GM18526 (cell line): ENCODE data around the gene HTT.

Source experiments
- POLR2A ChIP-seq: IDR thresholded peaks from 3 replicates; pipeline ENCODE4 v1.6.1; 2011; ENCODE audit not compliant: insufficient read length; ENCODE audit errors: extremely low read depth

The HTT gene

DNA sequence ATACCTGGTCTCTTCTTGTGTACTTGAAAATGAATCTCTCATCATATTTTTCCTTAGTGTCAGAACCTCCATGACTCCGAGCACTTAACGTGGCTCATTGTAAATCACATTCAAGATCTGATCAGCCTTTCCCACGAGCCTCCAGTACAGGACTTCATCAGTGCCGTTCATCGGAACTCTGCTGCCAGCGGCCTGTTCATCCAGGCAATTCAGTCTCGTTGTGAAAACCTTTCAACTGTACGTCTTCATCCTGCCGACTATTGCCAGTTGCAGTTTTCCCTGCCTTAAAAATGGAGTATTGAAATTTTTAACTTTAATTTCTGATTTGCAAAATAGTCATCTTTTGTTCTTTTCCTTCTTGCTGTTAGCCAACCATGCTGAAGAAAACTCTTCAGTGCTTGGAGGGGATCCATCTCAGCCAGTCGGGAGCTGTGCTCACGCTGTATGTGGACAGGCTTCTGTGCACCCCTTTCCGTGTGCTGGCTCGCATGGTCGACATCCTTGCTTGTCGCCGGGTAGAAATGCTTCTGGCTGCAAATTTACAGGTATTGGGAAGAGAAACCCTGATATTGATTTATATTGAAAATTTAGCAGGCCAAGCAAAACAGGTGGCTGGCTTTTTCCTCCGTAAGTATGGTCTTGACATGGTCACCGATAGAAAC is 132.1 kb downstream of the HTT start:
- no peak for TF ChIP-seq POLR2A

DNA sequence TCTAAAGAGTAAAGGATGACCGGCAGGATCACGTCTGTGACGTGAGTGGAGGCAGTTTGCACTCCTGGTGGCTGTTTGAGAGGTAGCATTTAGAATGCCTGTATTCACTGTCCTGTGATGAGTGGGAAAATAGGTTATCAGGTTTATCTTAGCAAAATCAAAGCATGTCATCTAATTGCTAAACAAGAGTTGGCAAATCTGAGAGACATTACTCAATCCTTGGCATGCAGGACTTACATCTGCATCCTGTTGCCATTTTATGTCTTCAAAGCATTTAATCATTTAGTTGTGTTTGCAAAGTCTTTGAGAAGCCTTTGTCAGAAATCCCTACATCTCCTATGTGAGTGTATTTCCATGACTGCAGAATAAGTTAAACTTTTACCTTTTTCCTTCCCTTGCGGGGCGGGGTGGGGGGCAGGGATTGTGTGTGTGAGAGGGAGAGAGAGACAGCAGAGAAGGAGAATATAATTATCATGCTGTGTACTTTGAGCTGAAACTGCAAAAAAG is 133.1 kb downstream of the HTT start:
- TF ChIP-seq POLR2A: no peak

DNA sequence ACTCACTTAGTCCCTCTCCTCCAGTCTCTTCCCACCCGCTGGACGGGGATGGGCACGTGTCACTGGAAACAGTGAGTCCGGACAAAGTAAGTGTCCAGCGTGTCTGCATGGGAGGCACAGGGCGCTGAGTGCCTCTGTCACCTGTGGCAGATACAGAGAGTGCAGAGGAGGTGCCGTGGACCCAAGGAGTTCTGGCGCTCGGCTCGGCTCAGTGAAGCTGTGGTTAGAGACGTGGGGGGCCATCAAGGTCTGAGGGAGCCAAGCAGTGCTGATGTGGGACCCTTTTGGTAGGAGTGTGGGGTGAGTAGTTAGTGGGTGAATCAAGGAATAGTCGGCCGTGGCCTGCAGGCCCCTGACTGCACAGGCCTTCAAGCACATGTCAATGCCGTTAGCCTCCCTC is 134.3 kb downstream of the HTT start:
- TF ChIP-seq POLR2A: no peak

DNA sequence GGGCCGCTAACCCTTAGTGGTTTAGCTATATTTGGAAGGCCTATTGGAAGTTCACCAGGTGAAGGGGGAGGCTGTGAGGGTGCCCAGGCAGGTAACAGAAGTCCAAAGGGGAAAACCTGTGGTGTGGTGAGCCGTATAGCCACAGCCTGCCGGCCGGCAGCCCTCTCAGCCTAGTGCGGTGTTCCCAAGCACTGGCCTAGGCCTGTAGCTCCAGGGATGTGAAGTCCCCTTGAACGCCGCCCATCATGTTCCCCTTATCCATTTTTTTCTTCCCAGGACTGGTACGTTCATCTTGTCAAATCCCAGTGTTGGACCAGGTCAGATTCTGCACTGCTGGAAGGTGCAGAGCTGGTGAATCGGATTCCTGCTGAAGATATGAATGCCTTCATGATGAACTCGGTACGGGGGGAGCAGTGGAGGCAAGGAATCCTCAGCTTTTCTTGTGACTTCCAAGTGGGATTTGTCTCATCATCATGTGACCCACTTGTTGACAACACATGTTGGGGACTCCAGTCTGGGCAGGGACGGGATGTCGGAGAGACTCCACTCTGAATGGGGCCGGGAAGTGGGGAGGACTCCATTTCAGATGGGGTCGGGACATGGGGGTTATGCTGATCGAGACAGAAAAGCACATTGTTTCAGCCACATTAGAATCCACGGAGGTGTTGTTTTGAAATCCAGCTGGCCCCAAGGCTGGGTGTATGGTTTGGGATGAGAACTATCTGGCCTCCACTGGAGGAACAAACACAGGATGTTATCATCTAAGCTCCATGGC is 135.3 kb downstream of the HTT start:
- no peak for TF ChIP-seq POLR2A

DNA sequence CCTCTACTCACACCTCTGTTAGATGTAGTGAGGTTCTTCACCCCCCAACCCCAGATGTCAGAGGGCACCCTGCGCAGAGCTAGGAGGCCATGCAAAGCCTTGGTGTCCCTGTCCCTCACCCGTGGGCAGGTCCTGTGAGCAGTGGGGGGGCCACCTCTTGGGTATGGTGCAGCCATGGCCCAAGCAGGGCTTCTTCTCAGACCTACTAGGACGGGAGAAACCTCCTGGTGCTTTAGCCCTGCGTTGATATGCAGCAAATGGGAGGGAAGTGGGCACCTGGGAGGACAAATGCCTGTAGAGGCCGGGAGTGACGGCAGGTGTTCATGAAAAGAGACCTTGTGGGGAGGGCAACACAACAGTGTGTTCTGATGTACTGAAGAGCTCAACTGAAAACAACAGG is 136.0 kb downstream of the HTT start:
- TF ChIP-seq POLR2A: no peak

DNA sequence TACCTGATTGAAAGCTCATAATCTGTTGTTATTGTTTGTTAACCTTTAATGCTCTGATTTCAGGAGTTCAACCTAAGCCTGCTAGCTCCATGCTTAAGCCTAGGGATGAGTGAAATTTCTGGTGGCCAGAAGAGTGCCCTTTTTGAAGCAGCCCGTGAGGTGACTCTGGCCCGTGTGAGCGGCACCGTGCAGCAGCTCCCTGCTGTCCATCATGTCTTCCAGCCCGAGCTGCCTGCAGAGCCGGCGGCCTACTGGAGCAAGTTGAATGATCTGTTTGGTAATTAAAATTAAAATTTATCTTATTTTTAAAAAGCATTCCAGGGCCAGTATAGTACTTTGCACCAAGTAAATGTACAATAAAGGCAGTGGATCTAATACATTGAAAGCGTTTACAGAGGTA is 137.4 kb downstream of the HTT start:
- no peak for TF ChIP-seq POLR2A

DNA sequence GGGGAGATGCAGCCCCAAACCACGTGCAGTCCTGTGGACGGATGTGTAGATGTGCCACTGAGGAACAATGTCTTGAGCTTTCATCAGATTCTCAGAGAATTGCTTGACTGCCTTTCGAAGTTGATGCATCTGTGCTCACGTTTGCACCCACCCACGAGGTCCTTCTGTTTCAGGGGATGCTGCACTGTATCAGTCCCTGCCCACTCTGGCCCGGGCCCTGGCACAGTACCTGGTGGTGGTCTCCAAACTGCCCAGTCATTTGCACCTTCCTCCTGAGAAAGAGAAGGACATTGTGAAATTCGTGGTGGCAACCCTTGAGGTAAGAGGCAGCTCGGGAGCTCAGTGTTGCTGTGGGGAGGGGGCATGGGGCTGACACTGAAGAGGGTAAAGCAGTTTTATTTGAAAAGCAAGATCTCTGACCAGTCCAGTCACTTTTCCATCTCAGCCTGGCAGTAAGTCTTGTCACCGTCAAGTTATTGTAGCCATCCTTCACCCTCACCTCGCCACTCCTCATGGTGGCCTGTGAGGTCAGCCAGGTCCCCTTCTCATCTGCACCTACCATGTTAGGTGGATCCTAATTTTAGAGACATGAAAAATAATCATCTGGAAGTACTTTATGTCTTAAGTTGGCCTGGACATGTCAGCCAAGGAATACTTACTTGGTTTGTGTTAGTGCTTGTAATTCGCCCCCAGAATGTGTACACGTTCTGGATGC is 138.1 kb downstream of the HTT start:
- no peak for TF ChIP-seq POLR2A

DNA sequence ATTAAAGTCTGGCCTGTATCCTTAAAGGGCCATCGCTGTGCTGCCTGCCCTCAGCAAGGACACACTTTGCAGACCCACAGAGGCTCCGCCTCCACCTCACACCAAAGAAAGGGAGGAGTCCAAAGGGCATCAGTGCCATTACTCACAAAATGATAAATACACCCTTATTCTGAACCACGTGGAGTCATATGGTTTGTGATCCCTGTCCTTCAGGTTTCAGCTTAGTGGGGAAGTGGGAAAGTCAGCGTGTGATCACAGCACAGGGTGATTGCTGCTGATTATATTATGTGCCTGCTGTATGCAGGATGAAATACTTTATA is 138.6 kb downstream of the HTT start:
- no peak for TF ChIP-seq POLR2A

DNA sequence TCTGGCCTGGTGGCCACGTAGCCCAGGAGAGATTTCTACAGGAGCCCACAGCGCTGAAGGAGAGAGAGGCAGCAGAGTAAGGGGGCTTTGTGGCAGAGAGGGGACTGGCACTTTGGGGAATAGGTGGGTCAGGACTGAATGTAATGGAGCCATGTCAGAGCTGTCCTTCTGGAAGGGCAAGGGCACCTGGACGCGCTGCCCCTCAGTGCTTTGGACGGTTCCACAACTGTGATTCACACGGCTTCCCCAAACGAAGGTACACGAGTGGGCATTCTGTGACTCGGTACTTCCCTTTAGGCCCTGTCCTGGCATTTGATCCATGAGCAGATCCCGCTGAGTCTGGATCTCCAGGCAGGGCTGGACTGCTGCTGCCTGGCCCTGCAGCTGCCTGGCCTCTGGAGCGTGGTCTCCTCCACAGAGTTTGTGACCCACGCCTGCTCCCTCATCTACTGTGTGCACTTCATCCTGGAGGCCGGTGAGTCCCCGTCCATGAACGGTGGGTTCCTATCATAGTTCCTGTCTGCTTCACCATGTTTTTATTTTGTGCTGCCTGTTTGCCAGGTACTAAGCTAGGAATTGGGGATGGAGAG is 139.3 kb downstream of the HTT start:
- no peak for TF ChIP-seq POLR2A

DNA sequence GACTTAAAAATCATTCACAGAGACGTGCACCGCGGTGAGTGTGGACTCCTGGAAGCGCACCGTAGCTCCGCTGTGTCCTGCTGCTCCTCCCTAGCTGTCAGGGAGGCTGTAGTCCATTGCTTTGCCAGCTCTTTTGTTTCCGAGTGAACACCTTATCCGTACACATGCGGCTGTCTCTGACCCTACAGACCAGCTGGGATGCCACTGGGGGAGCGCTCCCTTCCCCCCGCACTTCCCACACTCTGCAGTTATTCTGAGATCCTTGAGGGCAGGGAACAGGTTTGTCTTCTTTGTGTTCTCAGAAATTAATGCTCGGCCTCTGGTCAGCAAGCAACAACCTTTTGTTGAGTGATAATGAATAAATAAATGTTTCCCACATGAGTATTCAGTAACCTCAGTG is 140.8 kb downstream of the HTT start:
- no peak for TF ChIP-seq POLR2A

DNA sequence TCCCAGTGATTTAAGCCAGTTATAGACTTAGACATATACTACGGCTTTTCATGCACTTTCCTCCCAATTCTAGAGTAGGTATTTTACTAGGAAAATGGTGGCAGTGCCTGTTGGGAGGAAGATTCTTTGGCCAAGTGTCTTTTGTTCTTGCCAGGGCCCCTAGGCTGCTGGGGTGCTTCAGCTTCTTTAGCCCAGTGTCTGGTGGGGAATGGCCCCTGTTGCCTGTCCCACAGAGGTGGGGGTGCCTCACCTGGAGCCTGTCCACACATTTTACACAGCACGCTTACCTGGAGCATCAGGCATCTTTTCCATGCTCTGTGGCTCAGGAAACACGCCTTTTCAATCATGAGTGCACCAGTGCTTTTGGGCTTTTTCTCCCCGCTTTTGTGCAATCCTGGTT is 141.3 kb downstream of the HTT start:
- TF ChIP-seq POLR2A: no peak

DNA sequence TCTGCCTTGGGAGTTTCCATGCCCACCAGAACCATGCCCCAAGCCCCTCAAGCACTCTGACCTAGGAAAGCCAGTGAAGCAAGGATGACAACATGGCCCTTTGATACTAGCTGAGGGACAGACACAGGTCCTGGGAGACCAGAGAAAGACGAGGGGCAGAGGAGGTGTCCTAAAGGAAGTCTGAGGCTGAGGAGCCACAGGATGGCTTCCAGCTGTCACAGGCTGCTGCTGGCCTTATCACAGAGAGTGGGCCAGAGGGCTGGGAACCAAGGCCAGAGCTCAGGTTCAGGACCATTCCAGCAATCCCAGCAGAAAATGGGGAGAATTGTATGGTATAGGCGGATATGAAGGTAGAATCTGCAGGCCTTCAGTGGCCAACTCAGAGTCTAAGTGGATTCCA is 142.8 kb downstream of the HTT start:
- no peak for TF ChIP-seq POLR2A

DNA sequence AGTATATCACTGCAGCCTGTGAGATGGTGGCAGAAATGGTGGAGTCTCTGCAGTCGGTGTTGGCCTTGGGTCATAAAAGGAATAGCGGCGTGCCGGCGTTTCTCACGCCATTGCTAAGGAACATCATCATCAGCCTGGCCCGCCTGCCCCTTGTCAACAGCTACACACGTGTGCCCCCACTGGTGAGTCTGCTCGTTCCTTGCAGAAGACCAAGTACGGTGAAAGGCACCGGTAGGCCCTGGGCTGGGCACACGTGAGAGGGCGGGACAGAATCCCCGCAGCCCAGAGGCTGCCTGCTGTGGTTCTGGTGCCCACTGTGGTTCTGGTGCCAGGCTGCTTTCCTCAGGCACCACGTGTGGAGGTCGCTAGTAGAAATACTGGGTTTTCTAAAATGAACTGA is 143.3 kb downstream of the HTT start:
- no peak for TF ChIP-seq POLR2A

DNA sequence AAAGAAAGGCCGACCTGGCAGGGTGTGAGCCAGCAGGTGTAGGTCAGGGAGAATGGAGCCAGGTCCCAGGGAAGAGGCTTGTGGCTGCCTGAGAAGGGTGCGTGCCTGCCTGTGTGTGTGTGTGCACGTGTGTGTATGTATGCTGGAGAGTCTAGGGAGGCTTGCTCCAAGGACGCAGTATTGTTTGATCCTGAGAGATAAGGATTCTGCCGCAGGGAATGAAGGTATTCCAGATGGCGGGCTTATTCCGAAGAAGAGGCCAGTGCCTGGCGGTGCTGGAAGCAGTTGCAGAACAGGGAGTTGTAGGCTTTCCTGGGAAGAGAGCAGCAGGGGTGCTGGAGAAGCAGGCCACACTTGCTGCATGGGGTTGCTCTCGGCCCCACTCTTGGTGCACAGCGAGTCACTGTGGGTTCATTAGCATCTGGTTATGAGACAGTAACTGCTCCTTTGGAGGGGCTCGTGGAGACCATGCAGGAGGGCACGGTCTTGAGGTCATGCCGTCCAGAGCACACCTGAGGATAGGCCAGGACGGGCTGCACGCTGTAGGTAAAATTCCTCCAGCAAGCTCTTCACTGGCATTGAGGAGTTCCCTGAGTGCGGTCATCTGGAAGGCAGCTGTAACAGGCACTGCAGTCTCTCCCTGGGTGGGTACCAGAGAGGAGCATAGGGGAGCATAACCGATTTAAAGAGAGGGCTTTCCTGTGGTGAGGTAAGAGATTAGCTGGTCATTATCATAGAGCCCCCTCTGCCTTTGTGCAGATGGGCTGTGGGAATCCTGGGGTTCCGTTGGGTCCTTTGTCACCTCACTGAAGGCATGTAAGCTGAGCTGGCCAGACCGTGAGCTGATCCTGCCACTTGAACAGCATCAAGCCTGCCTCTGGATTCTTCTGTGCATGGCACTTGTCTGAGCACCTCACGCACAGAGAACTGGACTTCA is 144.6 kb downstream of the HTT start:
- no peak for TF ChIP-seq POLR2A
